OCI-LY7 (cell line): ENCODE results near the gene ACADL. TPM values are rescaled to one million over a fixed set of nuclear protein-coding genes. Genes with fewer than 3 reads are reported as not detected.

Source experiments
- BruUV-seq: library from RNA; stranded (reverse); fragments of 400-500 nt; replicated peaks from 2 replicates; lab custom pipeline; 2021; lab: Mats Ljungman, UMichigan
- CTCF ChIA-PET: fragments of 300-600 bp; sonication (Branson Sonifier 250); formaldehyde crosslinking; loops from one replicate; lab custom pipeline; 2022; ENCODE audit warnings: antibody characterized with exemption; ENCODE audit not compliant: unreplicated experiment; lab: Charles Lee
- POLR2A ChIA-PET: fragments of 300-600 bp; sonication (Branson Sonifier 250); formaldehyde crosslinking; loops from one replicate; lab custom pipeline; 2022; ENCODE audit warnings: antibody characterized with exemption; lab: Charles Lee
- DNase-seq: peaks from one replicate; pipeline ENCODE4 v3.0.0-alpha.2; 2015; ENCODE audit warnings: low spot score
- H2AFZ ChIP-seq: fragments of 200-600 bp; sonication (generic), shearing (Covaris generic); 2 replicates; pipeline ENCODE4 v1.6.1; 2014; ENCODE audit warnings: mild to moderate bottlenecking, antibody characterized with exemption, low read length, moderate library complexity
- H3K27ac ChIP-seq: fragments of 200-600 bp; sonication (generic); 2 replicates; pipeline ENCODE4 v1.5.1; 2014; ENCODE audit warnings: mixed run types, low read depth, mild to moderate bottlenecking, moderate library complexity, low read length, inconsistent platforms; ENCODE audit not compliant: poor library complexity, severe bottlenecking
- H3K36me3 ChIP-seq: fragments of 200-600 bp; sonication (generic); 2 replicates; pipeline ENCODE4 v1.6.1; 2014; ENCODE audit warnings: mild to moderate bottlenecking, antibody characterized with exemption, low read length, moderate library complexity, mixed read lengths; ENCODE audit not compliant: insufficient read depth
- H3K4me1 ChIP-seq: fragments of 200-600 bp; sonication (generic); 2 replicates; pipeline ENCODE4 v1.5.1; 2014; ENCODE audit warnings: mild to moderate bottlenecking, low read length; ENCODE audit not compliant: insufficient read depth, poor library complexity, severe bottlenecking
- H3K4me2 ChIP-seq: fragments of 200-600 bp; sonication (generic); 2 replicates; pipeline ENCODE4 v1.6.1; 2014; ENCODE audit warnings: mild to moderate bottlenecking, low read length
- H3K4me3 ChIP-seq: fragments of 200-600 bp; sonication (generic); 2 replicates; pipeline ENCODE4 v1.5.1; 2014; ENCODE audit warnings: mild to moderate bottlenecking, low read depth, low read length; ENCODE audit not compliant: poor library complexity, severe bottlenecking
- H3K79me2 ChIP-seq: fragments of 200-600 bp; sonication (generic); 2 replicates; pipeline ENCODE4 v1.6.1; 2016; ENCODE audit warnings: low read depth, mild to moderate bottlenecking, low read length, moderate library complexity, mixed read lengths; ENCODE audit not compliant: insufficient read depth
- H3K9me2 ChIP-seq: fragments of 200-600 bp; sonication (generic); 2 replicates; pipeline ENCODE4 v1.6.1; 2016; ENCODE audit warnings: mild to moderate bottlenecking, low read length, mixed read lengths; ENCODE audit not compliant: insufficient read depth
- H3K9me3 ChIP-seq: fragments of 200-600 bp; sonication (generic); 2 replicates; pipeline ENCODE4 v1.6.1; 2014; ENCODE audit warnings: mild to moderate bottlenecking, mixed run types, low read length, mixed read lengths
- H4K20me1 ChIP-seq: fragments of 200-600 bp; sonication (generic); 2 replicates; pipeline ENCODE4 v1.6.1; 2014; ENCODE audit warnings: mild to moderate bottlenecking, antibody characterized with exemption, low read length, moderate library complexity, mixed read lengths; ENCODE audit not compliant: insufficient read depth
- CTCF ChIP-seq: fragments of 200-600 bp; sonication (generic); conservative IDR thresholded peaks from 2 replicates; pipeline ENCODE4 v1.5.1; 2014; ENCODE audit warnings: mild to moderate bottlenecking, antibody characterized with exemption, low read length, moderate library complexity, mixed read lengths
- EZH2phosphoT487 ChIP-seq: fragments of 200-600 bp; sonication (generic); IDR thresholded peaks from 2 replicates; pipeline ENCODE4 v1.6.1; 2018; ENCODE audit warnings: low read depth, borderline replicate concordance, mild to moderate bottlenecking, mixed run types, antibody characterized with exemption, low read length, moderate library complexity, mixed read lengths
- intact Hi-C: fragments of 100-400 bp; cut with micrococcal nuclease; formaldehyde crosslinking; loops from one replicate; pipeline ENCODE4 v1.10.0; 2022; ENCODE audit not compliant: unreplicated experiment
- total RNA-seq, 2 experiments: library from RNA; depleted of rRNA in 1 of 2; stranded (reverse); fragments of >200 nt in 1 of 2; shearing (Covaris generic) in 1 of 2; gene quantifications; 2 replicates each; pipeline ENCODE4 v1.2.3, GENCODE V29; 2014 to 2022

Gene ACADL
- total RNA-seq, 2 experiments from 2014 or later = not detected

GRCh38 chr2:210268281-210268680, 43.0 kb upstream of the ACADL start:
- CTCF ChIA-PET = no interaction called here
- intact Hi-C loops = no loop called here
- H3K36me3 ChIP-seq = no peaks in the 10 kb centered on the region

GRCh38 chr2:210267698-210268097, 42.5 kb upstream of the ACADL start:
- Histone ChIP-seq H3K4me2 (no peak overlapping the region), H3K36me3 (no peaks in the 10 kb centered on the region), H4K20me1 (no peaks in the 10 kb centered on the region), H3K9me3 (no peaks in the 10 kb centered on the region), H3K9me2 (no peaks in the 10 kb centered on the region), H2AFZ (no peak overlapping the region), H3K4me3 (no peak overlapping the region), H3K27ac (no peak overlapping the region), H3K4me1 (no peaks in the 10 kb centered on the region), H3K79me2 (no peaks in the 10 kb centered on the region)
- intact Hi-C loops = no loop called here
- BruUV-seq = no TSS peak
- ChIA-PET CTCF (no interaction called here), POLR2A (interaction anchor here (1.7 kb wide), 1 partner anchor 14 kb away, joined by 4 read pairs; no protein-coding TSS in a partner anchor)
- DNase-seq = no peak
- TF ChIP-seq CTCF = no peak
- no peak for TF ChIP-seq EZH2phosphoT487

More at GRCh38 chr2:210268281-210268680, 43.0 kb upstream of the ACADL start:
- no peaks in the 10 kb centered on the region for H3K4me1 ChIP-seq
- no peak for TF ChIP-seq EZH2phosphoT487
- no peak for TF ChIP-seq CTCF
- H3K27ac ChIP-seq = no peak overlapping the region
- H3K79me2 ChIP-seq = no peaks in the 10 kb centered on the region
- no peak overlapping the region for H3K4me3 ChIP-seq
- no peaks in the 10 kb centered on the region for H4K20me1 ChIP-seq
- H3K9me3 ChIP-seq = no peaks in the 10 kb centered on the region
- BruUV-seq = no TSS peak
- DNase-seq = no peak
- POLR2A ChIA-PET = interaction anchor here (1.7 kb wide), 1 partner anchor 15 kb away, joined by 4 read pairs; no protein-coding TSS in a partner anchor
- no peak overlapping the region for H3K4me2 ChIP-seq
- no peak overlapping the region for H2AFZ ChIP-seq
- no peaks in the 10 kb centered on the region for H3K9me2 ChIP-seq

GRCh38 chr2:210264282-210264681, 39.0 kb upstream of the ACADL start:
- no peak overlapping the region for H2AFZ ChIP-seq
- intact Hi-C loops = no loop called here
- TF ChIP-seq CTCF = no peak
- no peak for TF ChIP-seq EZH2phosphoT487
- H3K27ac ChIP-seq = no peak overlapping the region
- BruUV-seq = no TSS peak
- no peak overlapping the region for H3K4me2 ChIP-seq
- ChIA-PET CTCF (no interaction called here), POLR2A (interaction anchor here (0.6 kb wide), 1 partner anchor 162 kb away, joined by 3 read pairs; no protein-coding TSS in a partner anchor)
- H3K79me2 ChIP-seq = no peaks in the 10 kb centered on the region
- H3K9me3 ChIP-seq = no peaks in the 10 kb centered on the region
- no peaks in the 10 kb centered on the region for H3K9me2 ChIP-seq
- H3K4me1 ChIP-seq = no peaks in the 10 kb centered on the region
- no peaks in the 10 kb centered on the region for H3K36me3 ChIP-seq
- no peaks in the 10 kb centered on the region for H4K20me1 ChIP-seq
- no peak overlapping the region for H3K4me3 ChIP-seq
- DNase-seq = no peak
